Fibroblast of skin of scalp (primary cell): ENCODE data around the gene C7orf57. TPM values are rescaled to one million over a fixed set of nuclear protein-coding genes. Genes with fewer than 3 reads are reported as not detected.
"Not testable (repeated sequence)": the region's sequence is repeated elsewhere in the genome, so short reads cannot be mapped to it uniquely, and the experiment has no call there.

Experiments used
- DNase-seq: peaks from one replicate; pipeline ENCODE4 v3.0.0-alpha.2; 2013
- polyA plus RNA-seq, 2 experiments: library from polyadenylated mRNA; unstranded; fragments of 120-200 nt; gene quantifications; one replicate each; pipeline ENCODE4 v1.2.1, GENCODE V29; 2013; ENCODE audit not compliant: insufficient read length in 2 of 2

Gene C7orf57
- 0.07 TPM for polyA plus RNA-seq (2013, experiment 1 of 2; ENCODE audit: insufficient read length)
- polyA plus RNA-seq (2013, experiment 2 of 2; ENCODE audit: insufficient read length) = not detected

DNA sequence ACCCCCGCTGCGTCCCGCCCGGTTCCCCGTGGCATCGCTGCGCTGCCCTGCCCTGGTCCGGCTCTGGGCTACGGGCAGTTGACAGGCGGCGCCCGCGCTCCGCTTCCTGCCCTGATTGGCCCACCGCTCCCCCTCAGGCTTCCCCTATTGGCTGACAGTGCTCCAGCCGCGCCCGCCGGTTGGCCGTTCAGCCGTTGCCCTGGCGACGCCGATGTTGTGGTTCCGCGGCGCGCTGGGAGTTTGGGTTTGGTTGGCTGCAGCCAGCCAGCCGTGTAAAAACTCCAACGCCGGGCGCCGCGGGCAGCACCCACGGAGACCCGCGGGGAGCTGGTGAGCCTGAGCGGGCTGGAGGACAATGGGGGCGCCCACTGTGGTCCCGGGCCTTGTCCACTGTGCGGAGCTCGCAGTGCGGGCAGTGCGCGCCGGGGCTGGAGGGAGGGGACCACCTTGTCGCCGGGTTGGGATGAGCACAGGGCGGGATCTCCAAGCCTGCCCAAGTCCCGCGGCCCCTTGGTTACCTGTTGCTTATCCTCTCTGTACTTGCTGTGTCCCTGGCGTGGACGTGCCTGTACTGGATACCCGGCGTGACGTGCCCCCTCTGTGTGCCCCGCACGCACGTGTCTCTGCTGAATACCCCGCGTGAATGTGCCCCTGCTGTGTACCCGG, at the start of gene C7orf57:
C7orf57 (plus strand) TSS at position 243 of the 666 bp plus-strand sequence. CDS start 766 bp downstream, outside the sequence.
- DNase-seq = peak; percentile 82

DNA sequence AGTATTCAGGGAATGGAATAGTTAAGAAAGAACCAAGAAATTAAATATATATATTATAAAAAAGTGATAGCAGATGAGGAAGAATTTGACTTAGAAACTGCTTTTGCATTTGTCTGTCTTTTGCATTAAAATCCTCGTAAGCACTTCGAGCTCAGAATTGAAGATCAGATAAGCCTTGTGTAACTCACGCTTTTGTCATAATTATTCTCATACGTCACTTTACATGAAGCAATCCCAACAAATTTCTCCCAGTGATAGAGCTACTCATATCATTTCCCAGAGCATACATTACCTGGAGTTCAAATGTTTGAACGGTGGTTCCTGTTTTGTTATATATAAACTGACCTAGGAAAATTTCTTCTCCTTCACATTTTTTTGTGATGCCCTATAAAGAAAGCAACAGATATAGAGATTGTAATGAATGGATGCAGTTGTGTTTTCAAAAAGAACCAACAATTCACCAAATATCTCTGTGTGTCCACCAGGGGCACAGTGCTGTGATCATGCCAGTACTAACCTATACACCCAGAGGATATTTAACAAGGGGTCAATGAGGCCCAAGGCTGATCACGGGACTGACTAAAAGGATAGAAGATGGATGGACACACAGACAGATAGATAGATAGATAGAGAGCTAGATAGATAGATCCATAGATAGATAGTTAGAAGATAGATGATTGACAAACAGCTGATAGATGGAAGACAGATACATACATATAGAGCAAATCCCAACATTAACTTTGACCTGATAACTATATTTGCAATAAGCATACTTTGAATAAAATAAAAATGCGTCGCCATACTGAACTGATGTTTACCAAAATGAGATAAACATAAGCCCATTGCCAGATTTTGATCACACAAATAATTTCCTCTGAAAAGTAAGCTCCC, 46.6 kb upstream of the C7orf57 start:
- DNase-seq = no peak

DNA sequence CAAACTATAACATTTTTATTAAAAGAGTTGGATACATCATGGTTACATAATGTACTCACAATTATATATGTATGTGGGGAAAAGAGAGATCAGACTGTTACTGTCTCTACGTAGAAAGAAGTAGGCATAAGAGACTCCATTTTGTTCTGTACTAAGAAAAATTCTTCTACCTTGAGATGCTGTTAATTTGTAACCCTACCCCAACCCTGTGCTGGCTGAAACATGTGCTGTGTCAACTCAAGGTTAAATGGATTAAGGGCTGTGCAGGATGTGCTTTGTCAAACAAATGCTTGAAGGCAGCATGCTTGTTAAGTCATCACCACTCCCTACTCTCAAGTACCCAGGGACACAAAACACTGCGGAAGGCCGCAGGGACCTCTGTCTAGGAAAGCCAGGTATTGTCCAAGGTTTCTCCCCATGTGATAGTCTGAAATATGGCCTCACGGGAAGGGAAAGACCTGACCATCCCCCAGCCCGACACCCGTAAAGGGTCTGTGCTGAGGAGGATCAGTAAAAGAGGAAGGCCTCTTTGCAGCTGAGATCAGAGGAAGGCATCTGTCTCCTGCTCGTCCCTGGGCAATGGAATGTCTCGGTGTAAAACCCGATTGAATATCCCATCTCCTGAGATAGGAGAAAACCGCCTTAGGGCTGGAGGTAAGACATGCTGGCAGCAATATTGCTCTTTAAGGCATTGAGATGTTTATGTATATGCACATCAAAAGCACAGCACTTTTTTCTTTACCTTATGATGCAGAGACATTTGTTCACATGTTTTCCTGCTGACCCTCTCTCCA, 45.5 kb upstream of the C7orf57 start:
- DNase-seq = not testable (repeated sequence)

DNA sequence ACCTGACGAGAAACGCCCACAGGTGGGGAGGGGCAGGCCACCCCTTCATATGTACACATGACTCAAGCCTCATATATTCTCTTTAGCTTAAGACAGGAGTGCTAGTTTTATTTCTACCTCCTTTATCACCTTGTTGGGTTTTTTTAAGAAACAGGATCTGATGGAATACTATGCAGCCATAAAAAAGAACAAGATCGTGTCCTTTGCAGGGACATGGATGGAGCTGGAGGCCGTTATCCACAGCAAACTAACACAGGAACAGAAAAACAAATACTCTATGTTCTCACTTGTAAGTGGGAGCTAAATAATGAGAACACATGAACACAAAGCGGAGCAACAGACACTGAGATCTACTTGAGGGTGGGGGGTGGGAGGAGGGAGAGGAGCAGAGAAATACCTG, 44.8 kb upstream of the C7orf57 start:
- DNase-seq = no peak

DNA sequence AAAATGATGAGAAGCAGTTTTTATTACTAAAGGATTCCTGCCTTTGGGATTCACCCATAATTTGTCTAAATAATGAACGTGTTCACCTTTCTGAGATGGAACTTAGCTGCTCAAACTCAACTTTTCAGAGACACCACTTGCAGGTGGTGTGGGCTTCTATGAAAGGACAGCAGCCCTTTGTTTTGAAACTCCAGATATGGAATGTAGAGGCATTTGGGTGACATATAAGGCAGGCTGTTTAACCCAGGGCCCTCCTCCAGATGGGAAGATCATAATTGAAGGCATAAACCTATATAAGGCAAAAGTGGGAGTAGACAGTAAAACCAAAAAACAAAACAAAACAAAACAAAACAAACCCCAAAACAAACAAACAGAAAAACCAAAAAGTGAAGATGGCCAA, 44.1 kb upstream of the C7orf57 start:
- DNase-seq = no peak

DNA sequence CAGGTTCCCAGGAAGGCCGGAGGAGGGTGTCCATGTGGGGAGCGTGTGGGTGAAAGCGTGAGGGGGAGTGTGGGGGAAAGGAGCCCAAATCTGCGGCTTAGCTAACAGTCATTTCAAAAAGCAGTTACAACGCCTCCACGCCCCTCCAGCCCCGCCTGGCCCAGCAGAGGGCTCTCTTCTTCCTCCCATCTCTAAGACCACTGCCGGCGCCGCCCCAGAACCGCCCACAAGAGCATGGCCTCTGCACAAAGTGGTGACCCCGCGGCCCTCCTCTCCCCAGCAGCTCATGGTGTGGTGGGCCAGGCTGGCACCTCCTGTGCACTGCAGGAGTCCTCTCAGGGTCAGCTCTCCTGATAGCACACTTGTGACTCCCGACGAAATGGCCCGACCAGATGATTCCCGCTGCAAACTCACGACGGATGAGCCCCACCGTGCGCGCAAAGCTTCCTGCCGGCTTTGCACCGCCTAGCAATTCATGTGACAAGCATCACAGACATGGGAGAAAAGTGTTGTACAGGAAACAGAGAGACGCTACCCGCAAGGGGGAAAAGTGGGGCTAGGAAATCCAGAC, 43.5 kb upstream of the C7orf57 start:
- peak; percentile 80 for DNase-seq

DNA sequence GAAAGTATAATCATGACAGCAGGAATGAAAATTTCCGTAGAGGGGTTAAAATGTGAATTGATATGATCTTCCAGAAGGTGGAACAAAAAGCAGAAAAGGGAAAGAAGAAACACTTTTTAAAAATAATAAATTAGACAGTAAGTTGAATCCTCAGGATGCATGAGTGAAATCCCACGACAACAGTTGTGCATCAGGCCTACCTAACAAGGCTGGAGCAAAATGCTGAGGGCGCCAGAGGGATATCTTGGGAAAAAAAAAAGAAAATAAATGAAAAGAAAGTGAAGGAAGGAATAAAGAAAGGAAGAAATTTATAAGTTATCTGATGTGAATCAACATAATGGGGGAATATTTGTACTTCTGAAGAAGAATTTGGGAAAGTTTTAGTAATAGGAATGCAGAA, 42.9 kb upstream of the C7orf57 start:
- no peak for DNase-seq

DNA sequence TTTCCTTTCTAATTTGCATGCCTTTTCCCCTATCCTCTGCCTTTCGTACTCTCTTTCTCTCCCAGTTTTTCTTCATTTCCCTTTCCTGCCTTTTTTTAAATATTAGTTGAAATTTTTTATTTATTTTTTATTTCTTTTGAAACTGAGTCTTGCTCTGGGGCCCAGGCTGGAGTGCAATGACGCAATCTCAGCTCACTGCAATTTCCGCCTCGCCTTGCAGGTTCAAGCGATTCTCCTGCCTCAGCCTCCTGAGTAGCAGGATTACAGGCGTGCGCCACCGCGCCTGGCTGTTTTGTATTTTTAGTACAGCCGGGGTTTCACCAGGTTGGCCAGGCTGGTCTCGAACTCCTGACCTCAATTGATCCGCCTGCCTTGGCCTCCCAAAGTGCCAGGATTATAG, 35.9 kb upstream of the C7orf57 start:
- DNase-seq = no peak

DNA sequence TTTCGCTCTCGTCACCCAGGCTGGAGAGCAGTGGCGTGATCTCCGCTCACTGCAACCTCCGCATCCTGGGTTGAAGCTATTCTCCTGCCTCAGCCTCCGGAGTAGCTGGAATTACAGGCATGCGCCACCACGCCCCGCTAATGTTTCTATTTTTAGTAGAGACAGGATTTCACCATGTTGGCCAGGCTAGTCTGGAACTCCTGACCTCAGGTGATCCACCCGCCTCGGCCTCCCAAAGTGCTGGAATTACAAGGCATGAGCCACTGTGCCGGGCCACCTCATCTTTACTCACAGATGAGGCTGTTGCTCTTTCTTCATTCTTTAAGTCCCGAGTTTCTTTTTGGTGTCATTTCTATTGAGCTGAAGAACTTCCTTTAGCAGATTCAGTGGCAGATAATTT, 35.2 kb upstream of the C7orf57 start:
- not testable (repeated sequence) for DNase-seq

DNA sequence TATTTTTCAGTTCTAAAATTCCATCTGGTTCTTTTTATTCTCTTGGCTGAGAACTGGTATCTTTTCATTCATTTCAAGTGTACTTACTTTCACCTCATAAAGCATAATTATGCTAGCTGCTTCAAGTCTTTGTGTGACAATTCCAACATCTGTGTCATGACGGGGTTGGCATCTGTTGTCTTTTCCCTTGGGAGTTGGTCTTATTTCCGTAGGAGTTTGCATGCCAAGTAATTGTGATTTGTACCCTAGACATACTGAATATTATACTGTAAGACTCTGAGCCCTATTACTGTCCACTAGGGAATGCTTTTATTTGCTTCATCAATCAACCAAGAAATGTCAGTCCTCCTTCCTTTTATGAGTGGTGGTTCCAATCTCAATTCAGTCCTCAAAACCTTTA, 31.3 kb upstream of the C7orf57 start:
- no peak for DNase-seq

DNA sequence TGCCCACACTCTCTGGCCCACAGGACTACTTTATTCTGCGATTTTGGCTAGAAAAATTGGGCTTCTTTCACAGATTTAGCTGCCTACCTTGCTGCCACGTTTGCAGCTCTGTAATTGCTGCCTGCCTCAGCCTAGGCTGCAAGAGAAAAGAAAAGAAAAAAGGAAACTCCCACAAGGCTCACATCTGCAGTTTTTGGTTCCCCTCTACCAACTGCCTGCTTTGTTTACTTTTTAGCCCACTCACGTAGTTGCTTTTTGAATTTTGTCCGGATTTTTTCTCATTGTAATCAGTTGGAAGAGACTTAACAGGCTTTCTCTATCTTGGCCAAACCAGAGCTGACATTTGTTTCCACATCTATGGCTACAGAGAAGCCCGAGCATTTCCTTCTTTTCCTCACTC, 30.7 kb upstream of the C7orf57 start:
- DNase-seq = no peak

DNA sequence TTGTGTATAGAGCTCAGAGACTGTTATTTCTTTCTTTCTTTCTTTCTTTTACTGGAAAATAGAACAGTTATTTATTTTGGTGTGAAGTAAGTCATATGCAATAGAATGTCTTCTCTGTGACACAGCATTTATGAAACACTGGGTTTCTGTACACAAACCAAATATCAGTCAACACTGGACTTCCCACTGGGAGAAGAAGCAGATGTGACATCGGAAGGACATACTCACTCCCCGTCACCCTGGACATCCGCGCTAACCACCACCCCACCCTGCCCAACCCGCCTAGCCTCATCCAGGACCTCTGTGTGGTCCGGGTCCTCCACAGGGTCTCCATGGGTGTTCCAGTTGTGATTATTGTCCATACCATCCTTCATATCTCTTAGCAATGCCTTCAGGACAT, 28.5 kb upstream of the C7orf57 start:
- no peak for DNase-seq

DNA sequence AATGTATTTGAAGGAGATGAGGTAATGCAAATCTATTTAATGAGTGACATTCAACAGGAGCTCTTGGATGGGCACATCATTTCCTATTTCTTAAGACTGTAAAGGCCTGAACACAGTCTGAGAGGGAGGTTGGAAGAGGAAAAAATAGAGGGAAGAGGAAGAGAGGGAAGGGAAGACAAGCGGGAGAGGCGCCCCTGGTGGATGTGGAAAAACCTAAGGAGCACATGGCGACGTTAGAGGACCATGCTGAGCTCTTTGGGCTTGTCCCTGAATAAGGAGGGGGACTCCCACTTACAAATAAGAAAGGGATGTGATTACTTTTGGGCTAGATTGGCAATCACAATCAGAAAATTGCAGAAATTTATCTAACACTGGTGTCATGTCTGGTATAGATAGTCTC, 26.1 kb upstream of the C7orf57 start:
- DNase-seq = no peak

DNA sequence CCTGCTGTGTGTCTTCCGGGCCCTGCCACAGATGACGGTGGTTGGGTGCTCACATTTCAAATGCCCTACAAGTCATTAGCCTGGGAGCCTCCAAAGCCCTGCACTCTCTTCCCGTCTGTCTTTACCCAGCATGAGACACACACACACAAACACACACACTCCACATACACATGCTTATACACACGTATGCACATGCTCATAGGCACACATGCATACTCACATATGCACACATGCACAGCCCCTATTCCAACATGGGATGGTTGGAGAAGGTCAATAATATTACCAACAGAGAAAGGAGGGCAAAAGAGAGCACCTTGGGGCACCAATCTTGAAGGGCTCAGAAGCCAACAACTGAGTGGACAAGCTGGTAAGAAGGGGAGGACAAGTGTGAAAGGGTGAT, 25.4 kb upstream of the C7orf57 start:
- no peak for DNase-seq

DNA sequence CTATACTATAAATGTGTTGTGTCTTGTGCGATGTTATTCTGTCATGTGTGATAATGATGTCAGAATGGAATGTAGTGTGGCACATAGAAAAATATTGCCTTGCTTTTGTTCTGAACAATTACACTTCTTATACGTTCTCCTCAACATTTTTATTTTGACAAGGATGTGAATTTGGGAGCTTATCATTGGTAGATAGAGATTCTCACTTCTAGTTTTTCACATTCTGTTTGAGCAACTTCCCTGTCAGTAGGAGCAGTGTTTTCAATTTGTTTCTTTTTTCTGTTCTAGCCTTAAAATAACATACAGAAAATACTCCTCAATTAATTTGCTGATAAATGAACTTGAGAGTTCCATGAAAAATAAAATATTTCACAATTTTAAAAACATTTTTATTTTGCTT, 24.0 kb upstream of the C7orf57 start:
- DNase-seq = no peak

DNA sequence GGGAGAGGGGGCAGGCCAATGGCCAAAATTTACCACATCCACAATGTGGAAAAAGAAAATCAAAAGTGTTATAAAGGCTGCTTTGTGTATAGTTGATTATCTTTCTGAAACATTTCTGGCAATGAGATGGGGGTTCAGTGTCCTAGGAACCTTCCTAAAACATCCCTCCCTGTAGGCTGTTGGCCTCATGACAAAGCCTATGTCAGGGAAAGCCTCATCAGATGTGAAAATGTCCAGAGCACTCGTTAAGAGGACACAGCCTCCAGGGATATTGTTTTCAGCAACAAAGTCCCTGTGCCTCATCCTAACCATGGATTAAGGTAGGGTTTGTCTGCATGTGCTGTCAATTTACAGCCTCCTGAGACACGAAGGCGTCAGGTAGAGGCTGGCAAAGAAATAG, 23.4 kb upstream of the C7orf57 start:
- DNase-seq = no peak

DNA sequence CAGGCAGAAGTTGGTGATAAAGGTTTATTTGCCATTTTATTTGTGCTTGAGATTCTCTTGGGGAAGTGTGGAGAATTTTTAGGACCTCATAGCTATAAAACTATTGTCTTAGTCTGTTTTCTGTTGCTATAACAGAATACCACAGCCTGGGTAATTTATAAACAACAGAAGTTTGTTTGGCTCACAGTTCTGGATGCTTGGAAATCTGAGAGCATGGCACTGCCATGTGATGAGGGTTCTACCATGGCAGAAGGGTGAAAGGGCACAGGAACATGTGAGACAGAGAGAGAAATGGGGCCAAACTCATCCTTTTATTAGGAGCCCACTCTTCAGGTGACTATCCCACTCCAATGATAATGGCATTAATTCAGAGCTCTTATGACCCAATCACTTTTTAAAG, 18.7 kb upstream of the C7orf57 start:
- DNase-seq = no peak

DNA sequence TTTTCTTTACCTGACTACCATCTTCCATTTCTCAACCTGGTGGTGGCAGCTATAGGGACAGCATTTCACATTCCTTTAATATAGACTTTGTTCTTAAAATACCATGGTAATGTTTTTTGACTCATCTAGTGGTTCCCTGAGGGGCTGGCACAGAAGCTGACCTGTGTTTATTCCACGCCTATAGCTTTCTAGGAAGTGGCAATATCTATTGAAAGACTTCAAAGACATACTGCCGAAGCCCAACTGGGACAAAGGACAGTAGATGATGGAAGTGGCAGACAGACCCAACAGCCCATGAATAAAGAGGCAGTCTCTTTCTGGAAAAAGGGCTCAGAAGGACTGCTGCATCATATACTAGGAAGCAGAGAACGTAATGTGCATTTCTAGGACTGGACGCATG, 17.7 kb upstream of the C7orf57 start:
- DNase-seq = no peak

DNA sequence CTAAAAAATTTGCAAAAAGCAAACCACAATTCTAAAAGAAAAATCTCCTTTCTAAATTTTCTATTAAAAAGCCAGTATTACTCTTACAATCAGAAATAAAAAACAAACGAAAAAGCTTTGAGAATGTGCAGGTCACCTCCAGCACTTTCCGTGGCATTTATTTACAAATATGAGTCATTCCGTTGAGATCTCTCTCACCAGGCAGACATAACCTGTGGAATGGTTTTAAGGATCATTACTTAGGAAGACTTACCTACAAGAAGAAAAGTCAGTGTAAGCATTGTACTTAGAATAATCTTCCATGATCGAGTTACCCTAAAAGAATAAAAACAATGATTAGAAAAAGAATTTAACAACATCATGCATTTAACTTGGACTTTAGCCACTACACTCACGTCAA, 9.7 kb upstream of the C7orf57 start:
- DNase-seq = no peak

DNA sequence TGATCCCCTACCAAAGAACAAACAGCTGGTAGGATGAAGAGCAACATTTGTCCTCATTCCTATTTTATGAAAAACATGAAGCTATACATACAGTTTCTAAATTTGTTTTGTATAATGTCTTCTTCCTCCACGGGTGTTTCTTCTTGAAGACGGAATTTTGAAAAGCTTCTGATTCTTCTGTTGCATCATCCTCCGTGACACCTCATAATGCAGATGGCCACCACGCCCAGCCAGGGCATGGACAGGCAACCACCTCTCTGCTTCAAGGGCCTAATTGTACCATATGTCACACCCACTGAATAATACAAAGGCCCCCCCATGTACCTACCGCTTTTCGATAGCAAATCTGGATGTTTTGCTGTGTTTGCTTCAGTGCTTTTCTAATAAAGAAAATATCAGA, 6.4 kb upstream of the C7orf57 start, which contains the start of gene SUN3:
SUN3 (minus strand) TSS at position 170 of the 400 bp plus-strand sequence; CDS start at position 1, 169 bp downstream.
- no peak for DNase-seq

DNA sequence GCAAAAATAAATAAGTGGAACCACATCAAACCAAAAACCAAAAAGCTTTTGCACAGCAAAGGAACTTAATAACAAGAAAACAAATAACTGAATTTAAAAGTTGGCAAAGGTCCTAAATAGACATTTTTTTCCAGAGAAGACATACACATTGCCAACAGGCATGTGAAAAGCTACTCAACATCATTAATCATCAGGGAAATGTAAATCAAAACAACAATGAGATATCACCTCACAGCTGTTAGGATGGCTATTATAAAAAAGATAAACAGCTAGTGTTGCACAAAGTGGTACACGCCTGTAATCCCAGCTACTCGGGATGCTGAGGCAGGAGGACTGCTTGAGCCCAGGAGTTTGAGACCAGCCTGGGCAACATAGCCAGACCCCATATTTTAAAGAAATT, 4.2 kb upstream of the C7orf57 start:
- no peak for DNase-seq

DNA sequence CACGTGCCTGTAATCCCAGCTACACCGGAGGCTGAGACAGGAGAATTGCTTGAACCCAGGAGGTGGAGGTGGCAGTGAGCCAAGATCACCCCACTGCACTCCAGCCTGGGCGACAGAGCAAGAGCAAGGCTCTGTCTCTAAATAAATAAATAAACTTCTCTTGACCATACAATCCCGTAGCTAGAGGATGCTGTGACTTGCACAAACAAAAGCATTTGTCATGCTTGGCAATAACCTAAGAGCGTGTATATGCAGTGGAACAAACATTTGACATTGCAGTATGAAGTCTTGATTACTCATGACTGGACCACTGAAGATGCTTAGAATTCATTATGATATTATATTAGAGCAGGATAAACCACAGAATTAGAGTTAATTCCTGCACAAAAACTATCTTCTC, 1.4 kb upstream of the C7orf57 start:
- no peak for DNase-seq
